Left cardiac atrium (tissue), 4 donors: ENCODE data around the gene BBLN. TPM values are rescaled to one million over a fixed set of nuclear protein-coding genes. Genes with fewer than 3 reads are reported as not detected.
"Not testable (repeated sequence)": the region's sequence is repeated elsewhere in the genome, so short reads cannot be mapped to it uniquely, and the experiment has no call there.

ENCODE experiments used
- ATAC-seq, 2 donors: fragments of 200-7000 bp; cut with Tn5 transposase; one replicate each; pipeline ENCODE4 v1.9.1; 2020; ENCODE audit warnings: mild to moderate bottlenecking in 2 of 2, moderate library complexity in 2 of 2
- DNase-seq: peaks from one replicate; pipeline ENCODE4 v3.0.0-alpha.2; 2020
- intact Hi-C, 2 donors: fragments of 100-400 bp; cut with DNase I; formaldehyde crosslinking; loops; one replicate each; pipeline versions ENCODE4 v1.14.1 to v1.15.1; 2022 to 2023
- total RNA-seq, 2 donors: library from RNA; stranded (reverse); fragmentation: NEBNext Ultra II Directional; extraction: Animal tissue kit (Norgen Biotek cat#: 25700); gene quantifications; one replicate each; pipeline ENCODE4 v1.2.1, GENCODE V29; 2021
- donor health status: DM: no; HTN: yes; CAD: no.
- donor health status: DM: no; HTN: yes; CAD: no; lungs with severe emphysema.
- donor health status: DM: yes; HTN: yes; CAD: no.
- donor health status: Dilated cardiomyopathy.

BBLN gene
- total RNA-seq, 2 donors from 2014 or later, result 45.3 to 46.2 TPM

- no peak for ATAC-seq
- intact Hi-C loops, result no loop called here
- DNase-seq, result no peak
These were observed 20.4 kb downstream of the BBLN start for GRCh38 chr9:128180447-128180846.

GRCh38 chr9:128181480-128181879 lies 21.4 kb downstream of the BBLN start:
- peak; percentile 70 for DNase-seq
- ATAC-seq, intact Hi-C loops: not testable (repeated sequence)

GRCh38 chr9:128182893-128183588 lies 23.0 kb downstream of the BBLN start:
- DNase-seq, result no peak
- ATAC-seq, result no peak
- intact Hi-C loops, result no loop called here

- intact Hi-C loops, result no loop called here
- no peak for DNase-seq
These were observed 26.2 kb downstream of the BBLN start for GRCh38 chr9:128185979-128186965.

DNA sequence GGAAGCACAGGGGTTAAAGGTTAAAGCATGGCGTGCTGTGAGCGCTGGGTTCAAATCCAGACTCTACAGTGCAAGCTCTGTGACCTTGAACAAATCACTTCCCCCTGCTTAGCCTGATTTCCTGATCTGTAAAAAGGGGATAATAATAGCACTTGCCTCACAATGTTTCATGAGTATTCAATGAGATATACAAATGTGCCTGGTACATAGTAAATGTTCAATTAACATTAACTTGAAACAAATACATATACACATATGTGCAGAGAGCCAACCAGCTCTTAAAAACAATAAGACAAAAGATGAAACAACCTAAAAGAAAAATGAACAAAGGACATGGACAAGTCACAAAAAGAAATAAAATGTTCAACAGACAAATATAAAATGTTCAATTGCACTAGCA lies 27.3 kb downstream of the BBLN start:
- ATAC-seq (no peak), DNase-seq (no peak)
- intact Hi-C loops, result no loop called here

More at GRCh38 chr9:128185979-128186965, 26.2 kb downstream of the BBLN start:
- ATAC-seq, result no peak

- intact Hi-C loops, result no loop called here
- ATAC-seq (no peak), DNase-seq (no peak)
These were observed 28.1 kb downstream of the BBLN start for GRCh38 chr9:128188209-128188608.

DNA sequence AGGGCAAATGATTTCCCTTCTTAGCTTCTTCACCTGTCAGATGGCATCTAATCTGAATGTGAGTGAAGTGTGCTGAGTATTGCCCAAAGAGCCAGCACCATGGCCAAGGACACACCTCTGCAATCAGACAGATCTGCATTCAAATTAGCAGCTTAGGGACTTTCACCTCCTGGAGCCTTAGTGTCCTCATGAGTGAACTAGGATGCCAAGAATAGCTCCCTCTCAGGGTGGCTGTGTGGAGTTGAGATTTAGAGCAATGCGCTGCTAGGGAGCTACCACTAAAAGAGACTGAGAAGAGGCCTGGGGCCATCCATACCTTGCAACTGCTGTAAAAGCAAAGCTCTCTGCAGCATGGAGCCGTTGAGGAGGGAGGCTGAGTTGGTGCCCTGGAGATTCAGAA lies 29.9 kb downstream of the BBLN start:
- ATAC-seq, result no peak
- no peak for DNase-seq
- intact Hi-C loops, result no loop called here

- DNase-seq (no peak), ATAC-seq (peak in 1 of 2 donors; percentile 39)
- intact Hi-C loops, result no loop called here
These were observed 30.7 kb downstream of the BBLN start for GRCh38 chr9:128190516-128191405.

GRCh38 chr9:128191406-128192046 lies 31.5 kb downstream of the BBLN start, which contains the start of gene CIZ1:
CIZ1 (minus strand) TSS chr9:128191572; CDS start chr9:128190857, 715 bp downstream.
- DNase-seq (peak; percentile 86), ATAC-seq (peak; percentile 90 to 97)
- intact Hi-C loops, result no loop called here

DNA sequence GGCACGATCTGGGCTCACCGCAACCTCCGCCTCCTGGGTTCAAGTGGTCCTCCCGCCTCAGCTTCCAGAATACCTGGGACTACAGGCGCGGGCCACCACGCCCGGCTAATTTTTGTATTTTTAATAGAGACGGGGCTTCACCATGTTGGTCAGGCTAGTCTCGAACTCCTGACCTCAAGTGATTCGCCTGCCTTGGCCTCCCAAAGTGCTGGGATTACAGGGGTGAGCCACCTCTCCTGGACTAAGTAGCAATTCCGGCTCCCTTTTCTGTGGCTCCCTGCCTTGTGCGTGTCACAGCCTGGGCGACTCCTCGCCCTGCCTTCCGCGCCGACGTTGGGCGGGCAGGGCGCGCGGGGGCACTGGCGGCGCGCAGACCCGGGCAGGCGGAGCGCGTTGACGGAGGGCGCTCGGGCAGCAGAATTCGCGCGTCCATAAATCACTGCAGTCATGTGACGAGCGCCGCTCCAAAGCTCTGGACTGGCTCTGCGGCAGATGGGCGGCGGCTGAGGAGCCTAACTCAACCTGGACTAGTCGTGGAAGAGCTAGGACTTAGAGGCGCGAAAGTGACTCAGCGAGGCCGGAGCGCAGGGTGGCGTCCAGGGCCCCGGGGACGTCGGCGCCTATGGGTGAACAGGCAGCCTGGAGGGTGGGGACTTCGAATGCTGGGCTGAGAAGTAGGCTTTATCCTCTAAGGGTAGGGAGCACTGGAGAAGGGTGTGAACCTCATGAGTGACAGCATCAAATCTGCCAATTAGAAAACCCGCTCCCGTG lies 32.7 kb downstream of the BBLN start:
- DNase-seq (peak; percentile 81), ATAC-seq (peak; percentile 53 to 88)
- intact Hi-C loops, result no loop called here

GRCh38 chr9:128193469-128194096 lies 33.5 kb downstream of the BBLN start:
- DNase-seq, result no peak
- intact Hi-C loops, result no loop called here
- no peak for ATAC-seq

GRCh38 chr9:128201441-128202369 lies 41.6 kb downstream of the BBLN start:
- intact Hi-C loops, result no loop called here
- no peak for DNase-seq
- no peak for ATAC-seq

GRCh38 chr9:128202648-128203023 lies 42.6 kb downstream of the BBLN start:
- intact Hi-C loops, result no loop called here
- ATAC-seq (no peak), DNase-seq (no peak)

- DNase-seq (peak; percentile 62), ATAC-seq (peak; percentile 85 to 93)
- intact Hi-C loops, result no loop called here
These were observed 43.1 kb downstream of the BBLN start, which contains the start of gene DNM1 for GRCh38 chr9:128203024-128203706. DNM1 (plus strand) TSS chr9:128203379; CDS start chr9:128203471, 92 bp downstream.

DNA sequence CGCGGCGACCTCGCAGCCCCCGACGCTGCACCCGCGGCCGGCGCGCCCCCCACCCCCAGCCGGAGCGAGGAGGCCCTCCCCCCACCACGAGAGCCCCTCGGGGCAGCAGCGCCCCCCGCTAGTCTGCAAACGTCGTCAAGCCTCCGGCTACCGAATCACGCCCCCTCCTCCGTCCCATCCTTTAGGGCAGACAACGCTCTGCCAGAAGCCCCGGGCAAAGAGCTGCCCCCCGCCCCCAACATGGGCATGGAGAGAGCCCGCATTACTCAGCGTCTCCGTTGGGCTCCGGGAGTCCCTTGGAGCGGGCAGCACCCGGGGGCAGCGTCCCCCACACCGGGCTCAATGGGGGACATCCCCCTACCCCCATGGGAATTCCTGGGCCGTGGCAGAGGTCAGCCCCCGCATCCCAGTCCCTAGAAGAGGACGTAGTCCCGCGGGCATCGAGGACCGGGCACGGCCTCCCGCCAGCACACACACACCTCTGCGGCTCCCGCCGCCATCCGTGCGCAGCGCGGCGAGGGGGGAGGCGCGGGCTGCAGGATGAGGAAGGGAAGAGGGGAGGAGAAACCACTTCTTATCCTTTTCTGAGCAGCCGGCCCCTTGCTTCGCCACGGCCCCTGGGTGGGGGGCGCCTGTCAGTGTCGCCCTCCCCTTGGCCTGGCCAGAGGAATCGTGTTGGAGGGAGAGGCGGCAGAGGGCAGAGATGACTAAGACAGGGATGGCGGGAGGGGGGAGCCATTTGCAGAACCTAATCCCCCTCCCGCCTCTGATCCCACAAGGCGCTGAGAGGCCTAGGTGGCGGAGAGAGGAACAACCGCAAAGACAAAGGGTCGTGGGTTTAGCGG lies 43.9 kb downstream of the BBLN start:
- intact Hi-C loops, result no loop called here
- DNase-seq, result peak; percentile 41
- ATAC-seq, result peak; percentile 43 to 57
